HepG2 (cell line): ENCODE results near the gene INKA2. TPM values are rescaled to one million over a fixed set of nuclear protein-coding genes. Genes with fewer than 3 reads are reported as not detected.

Source experiments
- ARNT2 ChIP-seq: sonication (generic); formaldehyde crosslinking; IDR thresholded peaks from 2 replicates; pipeline ENCODE4 v1.8.0; 2022; ENCODE audit warnings: mild to moderate bottlenecking, low read depth, missing genetic modification reagents, moderate library complexity
- ARNTL ChIP-seq: sonication (generic); formaldehyde crosslinking; IDR thresholded peaks from 2 replicates; pipeline ENCODE4 v1.4.0; 2020; ENCODE audit warnings: mild to moderate bottlenecking, missing genetic modification reagents
- CHD2 ChIP-seq: IDR thresholded peaks from 2 replicates; pipeline ENCODE4 v1.6.1; 2011; ENCODE audit warnings: low read depth, low read length, improper control_type of control experiment
- FOXO1 ChIP-seq: sonication (generic); formaldehyde crosslinking; IDR thresholded peaks from 2 replicates; pipeline ENCODE4 v1.4.0; 2020; ENCODE audit warnings: missing genetic modification reagents
- SALL1 ChIP-seq: sonication (generic); formaldehyde crosslinking; IDR thresholded peaks from 2 replicates; pipeline ENCODE4 v1.8.0; 2022; ENCODE audit warnings: mild to moderate bottlenecking, missing genetic modification reagents
- SNRNP70 ChIP-seq: fragments of 200-400 bp; formaldehyde crosslinking; IDR thresholded peaks from 2 replicates; pipeline ENCODE4 v1.6.1; 2017; ENCODE audit warnings: mild to moderate bottlenecking, low read depth, low read length, moderate library complexity
- SRSF4 ChIP-seq: fragments of 200-400 bp; formaldehyde crosslinking; IDR thresholded peaks from one replicate; pipeline ENCODE4 v1.6.1; 2018; ENCODE audit warnings: mild to moderate bottlenecking, low read depth, low read length, moderate library complexity; ENCODE audit not compliant: poor library complexity, severe bottlenecking
- TARDBP ChIP-seq: sonication (generic); formaldehyde crosslinking; IDR thresholded peaks from 2 replicates; pipeline ENCODE4 v1.8.0; 2022; ENCODE audit warnings: mild to moderate bottlenecking, missing genetic modification reagents
- TGIF2 ChIP-seq: IDR thresholded peaks from 2 replicates; pipeline ENCODE4 v1.6.1; 2016; ENCODE audit warnings: control low read depth, missing compliant biosample characterization
- ZBTB20 ChIP-seq: sonication (generic); formaldehyde crosslinking; IDR thresholded peaks from 2 replicates; pipeline ENCODE4 v1.8.1; 2023; ENCODE audit warnings: missing genetic modification reagents, low read depth, mild to moderate bottlenecking, borderline replicate concordance
- ZNF670 ChIP-seq: sonication (generic); formaldehyde crosslinking; IDR thresholded peaks from 2 replicates; pipeline ENCODE4 v1.8.0; 2022; ENCODE audit warnings: mild to moderate bottlenecking, missing genetic modification reagents, borderline replicate concordance
- ZNF776 ChIP-seq: sonication (generic); formaldehyde crosslinking; IDR thresholded peaks from 2 replicates; pipeline ENCODE4 v1.4.0; 2020; ENCODE audit warnings: mild to moderate bottlenecking, missing genetic modification reagents
- polyA plus RNA-seq, 8 experiments: library from polyadenylated mRNA; depleted of rRNA in 3 of 8; stranded (reverse) in 7 of 8; unstranded in 1 of 8; fragments of >200 nt; fragmentation: Illumina TruSeq in 4 of 8; extraction: Trizol in 4 of 8; gene quantifications; 2 replicates each; pipeline versions ENCODE4 v1.2.1 to v1.2.3, GENCODE V29; 2011 to 2016; ENCODE audit warnings: low read depth in 4 of 8, missing spikeins in 1 of 8, mixed read lengths in 1 of 8; ENCODE audit not compliant: insufficient read depth in 1 of 8
- total RNA-seq, 5 experiments: library from RNA; depleted of rRNA; stranded (reverse); fragments of >200 nt; fragmentation: Illumina TruSeq; extraction: Trizol; gene quantifications; 2 replicates each; pipeline ENCODE4 v1.2.3, GENCODE V29; 2016; ENCODE audit warnings: low read depth in 1 of 5
- TF ChIP-seq, protein P1 (sequence below): sonication (generic); formaldehyde crosslinking; IDR thresholded peaks from 2 replicates; pipeline ENCODE4 v1.4.0; 2020; ENCODE audit warnings: mild to moderate bottlenecking, missing genetic modification reagents, borderline replicate concordance
- TF ChIP-seq, protein P2 (sequence below): IDR thresholded peaks from 2 replicates; pipeline ENCODE4 v1.6.1; 2016; ENCODE audit warnings: low read depth, borderline replicate concordance
- TF ChIP-seq, protein P3 (sequence below): sonication (generic); formaldehyde crosslinking; IDR thresholded peaks from 2 replicates; pipeline ENCODE4 v1.5.0; 2020; ENCODE audit warnings: missing genetic modification reagents
- TF ChIP-seq, protein P4 (sequence below): fragments of 450-650 bp; IDR thresholded peaks from 2 replicates; pipeline ENCODE4 v1.6.1; 2017; ENCODE audit warnings: mild to moderate bottlenecking
- TF ChIP-seq, protein P5 (sequence below): IDR thresholded peaks from 2 replicates; pipeline ENCODE4 v1.6.1; 2016; ENCODE audit warnings: missing compliant biosample characterization, missing genetic modification reagents, borderline replicate concordance

The INKA2 gene
- total and polyA plus RNA-seq, 2 of the 13 experiments (the other 11 are each of a cell fraction or from before 2014, with no cell fraction given), result 2.6 to 4.6 TPM

DNA sequence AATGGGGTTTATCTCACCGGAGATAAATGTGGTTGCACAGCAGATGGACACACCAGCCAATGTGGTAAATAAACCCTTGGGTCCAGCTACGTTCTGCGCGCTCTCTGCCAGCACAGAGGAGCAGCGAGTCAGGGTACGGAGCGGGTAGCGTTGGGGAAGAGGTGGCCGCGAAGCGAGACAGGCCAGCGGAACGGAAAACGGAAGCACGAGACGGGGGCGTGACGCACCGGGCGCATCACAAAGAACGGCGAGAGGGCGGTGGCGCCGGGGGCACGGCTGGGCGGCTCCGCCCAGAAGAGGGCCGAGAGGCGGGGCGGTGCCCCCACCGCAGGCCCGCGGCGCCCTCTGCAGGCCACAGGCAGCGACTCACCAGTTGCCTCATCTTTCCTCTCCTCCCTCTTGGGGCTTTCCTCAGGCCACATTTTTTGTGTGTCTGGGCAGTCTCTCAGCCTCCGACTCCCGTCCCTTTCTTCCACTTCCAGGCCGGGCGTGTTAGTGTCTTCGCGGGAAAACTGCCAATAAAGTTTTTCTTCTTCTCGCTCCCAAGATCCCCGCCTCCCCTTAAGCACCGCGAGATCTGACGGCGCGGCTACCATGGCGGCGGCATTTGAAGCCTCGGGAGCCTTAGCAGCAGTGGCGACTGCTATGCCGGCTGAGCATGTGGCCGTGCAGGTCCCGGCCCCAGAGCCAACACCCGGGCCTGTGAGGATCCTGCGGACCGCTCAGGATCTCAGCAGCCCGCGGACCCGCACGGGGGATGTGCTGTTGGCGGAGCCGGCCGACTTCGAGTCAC, 16.3 kb upstream of the INKA2 start, which contains the start of gene DDX20 (continued):
- TF ChIP-seq, protein P1, sequence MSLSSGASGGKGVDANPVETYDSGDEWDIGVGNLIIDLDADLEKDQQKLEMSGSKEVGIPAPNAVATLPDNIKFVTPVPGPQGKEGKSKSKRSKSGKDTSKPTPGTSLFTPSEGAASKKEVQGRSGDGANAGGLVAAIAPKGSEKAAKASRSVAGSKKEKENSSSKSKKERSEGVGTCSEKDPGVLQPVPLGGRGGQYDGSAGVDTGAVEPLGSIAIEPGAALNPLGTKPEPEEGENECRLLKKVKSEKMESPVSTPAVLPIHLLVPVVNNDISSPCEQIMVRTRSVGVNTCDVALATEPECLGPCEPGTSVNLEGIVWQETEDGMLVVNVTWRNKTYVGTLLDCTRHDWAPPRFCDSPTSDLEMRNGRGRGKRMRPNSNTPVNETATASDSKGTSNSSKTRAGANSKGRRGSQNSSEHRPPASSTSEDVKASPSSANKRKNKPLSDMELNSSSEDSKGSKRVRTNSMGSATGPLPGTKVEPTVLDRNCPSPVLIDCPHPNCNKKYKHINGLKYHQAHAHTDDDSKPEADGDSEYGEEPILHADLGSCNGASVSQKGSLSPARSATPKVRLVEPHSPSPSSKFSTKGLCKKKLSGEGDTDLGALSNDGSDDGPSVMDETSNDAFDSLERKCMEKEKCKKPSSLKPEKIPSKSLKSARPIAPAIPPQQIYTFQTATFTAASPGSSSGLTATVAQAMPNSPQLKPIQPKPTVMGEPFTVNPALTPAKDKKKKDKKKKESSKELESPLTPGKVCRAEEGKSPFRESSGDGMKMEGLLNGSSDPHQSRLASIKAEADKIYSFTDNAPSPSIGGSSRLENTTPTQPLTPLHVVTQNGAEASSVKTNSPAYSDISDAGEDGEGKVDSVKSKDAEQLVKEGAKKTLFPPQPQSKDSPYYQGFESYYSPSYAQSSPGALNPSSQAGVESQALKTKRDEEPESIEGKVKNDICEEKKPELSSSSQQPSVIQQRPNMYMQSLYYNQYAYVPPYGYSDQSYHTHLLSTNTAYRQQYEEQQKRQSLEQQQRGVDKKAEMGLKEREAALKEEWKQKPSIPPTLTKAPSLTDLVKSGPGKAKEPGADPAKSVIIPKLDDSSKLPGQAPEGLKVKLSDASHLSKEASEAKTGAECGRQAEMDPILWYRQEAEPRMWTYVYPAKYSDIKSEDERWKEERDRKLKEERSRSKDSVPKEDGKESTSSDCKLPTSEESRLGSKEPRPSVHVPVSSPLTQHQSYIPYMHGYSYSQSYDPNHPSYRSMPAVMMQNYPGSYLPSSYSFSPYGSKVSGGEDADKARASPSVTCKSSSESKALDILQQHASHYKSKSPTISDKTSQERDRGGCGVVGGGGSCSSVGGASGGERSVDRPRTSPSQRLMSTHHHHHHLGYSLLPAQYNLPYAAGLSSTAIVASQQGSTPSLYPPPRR, result 0 out of 2 replicates have a peak, but pooled peaks have one; percentile 22
- no peak for TF ChIP-seq SRSF4
- TF ChIP-seq, protein P2, sequence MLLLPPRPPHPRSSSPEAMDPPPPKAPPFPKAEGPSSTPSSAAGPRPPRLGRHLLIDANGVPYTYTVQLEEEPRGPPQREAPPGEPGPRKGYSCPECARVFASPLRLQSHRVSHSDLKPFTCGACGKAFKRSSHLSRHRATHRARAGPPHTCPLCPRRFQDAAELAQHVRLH (CRISPR knock-in tag), result peak; percentile 34; the same call in 1 of the 2 replicates
- peak; percentile 96 for TF ChIP-seq CHD2
- TF ChIP-seq TARDBP (CRISPR knock-in tag), result peak; percentile 65; the same call in 1 of the 2 replicates
- TF ChIP-seq ZNF670 (CRISPR knock-in tag), result peak; percentile 93; the same call in 1 of the 2 replicates
- TF ChIP-seq, protein P3, sequence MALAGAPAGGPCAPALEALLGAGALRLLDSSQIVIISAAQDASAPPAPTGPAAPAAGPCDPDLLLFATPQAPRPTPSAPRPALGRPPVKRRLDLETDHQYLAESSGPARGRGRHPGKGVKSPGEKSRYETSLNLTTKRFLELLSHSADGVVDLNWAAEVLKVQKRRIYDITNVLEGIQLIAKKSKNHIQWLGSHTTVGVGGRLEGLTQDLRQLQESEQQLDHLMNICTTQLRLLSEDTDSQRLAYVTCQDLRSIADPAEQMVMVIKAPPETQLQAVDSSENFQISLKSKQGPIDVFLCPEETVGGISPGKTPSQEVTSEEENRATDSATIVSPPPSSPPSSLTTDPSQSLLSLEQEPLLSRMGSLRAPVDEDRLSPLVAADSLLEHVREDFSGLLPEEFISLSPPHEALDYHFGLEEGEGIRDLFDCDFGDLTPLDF, result peak; percentile 80; the same call in 1 of the 2 replicates
- peak; percentile 44; the same call in 1 of the 2 replicates for TF ChIP-seq FOXO1 (CRISPR knock-in tag)
- no peak for TF ChIP-seq SNRNP70
- TF ChIP-seq ZNF776 (CRISPR knock-in tag), result no peak; the same call in 1 of the 2 replicates
- TF ChIP-seq TGIF2 (CRISPR knock-in tag), result peak; percentile 70; the same call in 1 of the 2 replicates
- TF ChIP-seq SALL1, result peak; percentile 66
- peak; percentile 72; the same call in 1 of the 2 replicates for TF ChIP-seq ARNTL (CRISPR knock-in tag)
- TF ChIP-seq ZBTB20 (CRISPR knock-in tag), result peak; percentile 39; the same call in 1 of the 2 replicates
- TF ChIP-seq, protein P4, sequence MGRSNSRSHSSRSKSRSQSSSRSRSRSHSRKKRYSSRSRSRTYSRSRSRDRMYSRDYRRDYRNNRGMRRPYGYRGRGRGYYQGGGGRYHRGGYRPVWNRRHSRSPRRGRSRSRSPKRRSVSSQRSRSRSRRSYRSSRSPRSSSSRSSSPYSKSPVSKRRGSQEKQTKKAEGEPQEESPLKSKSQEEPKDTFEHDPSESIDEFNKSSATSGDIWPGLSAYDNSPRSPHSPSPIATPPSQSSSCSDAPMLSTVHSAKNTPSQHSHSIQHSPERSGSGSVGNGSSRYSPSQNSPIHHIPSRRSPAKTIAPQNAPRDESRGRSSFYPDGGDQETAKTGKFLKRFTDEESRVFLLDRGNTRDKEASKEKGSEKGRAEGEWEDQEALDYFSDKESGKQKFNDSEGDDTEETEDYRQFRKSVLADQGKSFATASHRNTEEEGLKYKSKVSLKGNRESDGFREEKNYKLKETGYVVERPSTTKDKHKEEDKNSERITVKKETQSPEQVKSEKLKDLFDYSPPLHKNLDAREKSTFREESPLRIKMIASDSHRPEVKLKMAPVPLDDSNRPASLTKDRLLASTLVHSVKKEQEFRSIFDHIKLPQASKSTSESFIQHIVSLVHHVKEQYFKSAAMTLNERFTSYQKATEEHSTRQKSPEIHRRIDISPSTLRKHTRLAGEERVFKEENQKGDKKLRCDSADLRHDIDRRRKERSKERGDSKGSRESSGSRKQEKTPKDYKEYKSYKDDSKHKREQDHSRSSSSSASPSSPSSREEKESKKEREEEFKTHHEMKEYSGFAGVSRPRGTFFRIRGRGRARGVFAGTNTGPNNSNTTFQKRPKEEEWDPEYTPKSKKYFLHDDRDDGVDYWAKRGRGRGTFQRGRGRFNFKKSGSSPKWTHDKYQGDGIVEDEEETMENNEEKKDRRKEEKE, result no peak
- TF ChIP-seq, protein P5, sequence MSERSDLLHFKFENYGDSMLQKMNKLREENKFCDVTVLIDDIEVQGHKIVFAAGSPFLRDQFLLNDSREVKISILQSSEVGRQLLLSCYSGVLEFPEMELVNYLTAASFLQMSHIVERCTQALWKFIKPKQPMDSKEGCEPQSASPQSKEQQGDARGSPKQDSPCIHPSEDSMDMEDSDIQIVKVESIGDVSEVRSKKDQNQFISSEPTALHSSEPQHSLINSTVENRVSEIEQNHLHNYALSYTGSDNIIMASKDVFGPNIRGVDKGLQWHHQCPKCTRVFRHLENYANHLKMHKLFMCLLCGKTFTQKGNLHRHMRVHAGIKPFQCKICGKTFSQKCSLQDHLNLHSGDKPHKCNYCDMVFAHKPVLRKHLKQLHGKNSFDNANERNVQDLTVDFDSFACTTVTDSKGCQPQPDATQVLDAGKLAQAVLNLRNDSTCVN, result no peak; the same call in 1 of the 2 replicates
- peak; percentile 74 for TF ChIP-seq ARNT2 (CRISPR knock-in tag)
